ENCODE data around the gene KLHL42. TPM values are rescaled to one million over a fixed set of nuclear protein-coding genes. Genes with fewer than 3 reads are reported as not detected.

Gene KLHL42
- total RNA-seq, 1 experiment from 2014 or later, result 35.8 TPM

GRCh38 chr12:27814411-27814810 lies 34.4 kb downstream of the KLHL42 start:
- Histone ChIP-seq H4K8ac (replicated peaks; ENCODE audit: insufficient read length, low read depth, low read length) (no peak overlapping the region), H3K79me1 (ENCODE audit: insufficient read depth, low read depth, low read length, poor library complexity, severe bottlenecking) (no peaks in the 10 kb centered on the region), H3K27ac (ENCODE audit: insufficient read length, low read depth, low read length) (no peak overlapping the region), H4K91ac (ENCODE audit: insufficient read length, low read depth, low read length) (no peak overlapping the region), H3K18ac (ENCODE audit: insufficient read length, low read depth, low read length) (no peak overlapping the region), H3K4me2 (ENCODE audit: insufficient read depth, insufficient read length, low read length) (no peak overlapping the region), H2BK5ac (ENCODE audit: insufficient read length, low read length) (no peak overlapping the region), H3K23me2 (ENCODE audit: insufficient read length, low read depth, low read length, poor library complexity, severe bottlenecking) (no peaks in the 10 kb centered on the region), H2AK5ac (ENCODE audit: insufficient read length, low read length) (no peak overlapping the region), H3K4ac (ENCODE audit: low read depth, low read length) (no peak overlapping the region), H3K9ac (ENCODE audit: extremely low read depth, insufficient read length, low read length) (no peak overlapping the region), H4K5ac (ENCODE audit: insufficient read length, low read depth, low read length) (no peak overlapping the region), H2AFZ (ENCODE audit: low read length) (no peak overlapping the region), H2BK120ac (ENCODE audit: low read depth, low read length, poor library complexity, severe bottlenecking) (no peak overlapping the region), H3K79me2 (ENCODE audit: insufficient read depth, low read length) (no peaks in the 10 kb centered on the region), H2BK15ac (ENCODE audit: low read depth, low read length) (no peak overlapping the region), H3K9me3 (ENCODE audit: control insufficient read depth, low read depth, low read length) (no peaks in the 10 kb centered on the region), H3K14ac (ENCODE audit: insufficient read depth, low read length) (no peak overlapping the region), H2BK20ac (ENCODE audit: low read depth, low read length, poor library complexity, severe bottlenecking) (no peak overlapping the region), H3K27me3 (ENCODE audit: insufficient read depth, low read length) (no peaks in the 10 kb centered on the region), H2BK12ac (ENCODE audit: insufficient read length, low read depth, low read length) (no peak overlapping the region), H3K4me1 (ENCODE audit: insufficient read depth, low read length) (no peaks in the 10 kb centered on the region), H4K20me1 (ENCODE audit: control insufficient read depth, insufficient read depth, insufficient read length) (no peaks in the 10 kb centered on the region), H3K23ac (ENCODE audit: insufficient read length, low read depth, low read length) (no peak overlapping the region), H3K56ac (ENCODE audit: insufficient read length, low read depth, low read length) (no peak overlapping the region), H3T11ph (ENCODE audit: low read length) (no peak overlapping the region)
- Mint-ChIP-seq H3K27me3 (ENCODE audit: low read depth) (peaks cover 4% of the 10 kb centered on the region), H3K9me3 (peaks cover 0 to 4% of the 10 kb centered on the region in 2 experiments; a peak in 3 of 5 replicates), H3K4me3 (no peak overlapping the region), H3K36me3 (ENCODE audit: insufficient read depth in 1 of 3, low read depth in 3 of 3) (peaks cover 0 to 4% (median 0%) of the 10 kb centered on the region in 3 experiments; a peak in 1 of 7 replicates), H3K27ac (no peak overlapping the region), H3K4me1 (peaks cover 0 to 2% of the 10 kb centered on the region in 2 experiments; a peak in 1 of 4 replicates)
- TF ChIP-seq, protein P1, sequence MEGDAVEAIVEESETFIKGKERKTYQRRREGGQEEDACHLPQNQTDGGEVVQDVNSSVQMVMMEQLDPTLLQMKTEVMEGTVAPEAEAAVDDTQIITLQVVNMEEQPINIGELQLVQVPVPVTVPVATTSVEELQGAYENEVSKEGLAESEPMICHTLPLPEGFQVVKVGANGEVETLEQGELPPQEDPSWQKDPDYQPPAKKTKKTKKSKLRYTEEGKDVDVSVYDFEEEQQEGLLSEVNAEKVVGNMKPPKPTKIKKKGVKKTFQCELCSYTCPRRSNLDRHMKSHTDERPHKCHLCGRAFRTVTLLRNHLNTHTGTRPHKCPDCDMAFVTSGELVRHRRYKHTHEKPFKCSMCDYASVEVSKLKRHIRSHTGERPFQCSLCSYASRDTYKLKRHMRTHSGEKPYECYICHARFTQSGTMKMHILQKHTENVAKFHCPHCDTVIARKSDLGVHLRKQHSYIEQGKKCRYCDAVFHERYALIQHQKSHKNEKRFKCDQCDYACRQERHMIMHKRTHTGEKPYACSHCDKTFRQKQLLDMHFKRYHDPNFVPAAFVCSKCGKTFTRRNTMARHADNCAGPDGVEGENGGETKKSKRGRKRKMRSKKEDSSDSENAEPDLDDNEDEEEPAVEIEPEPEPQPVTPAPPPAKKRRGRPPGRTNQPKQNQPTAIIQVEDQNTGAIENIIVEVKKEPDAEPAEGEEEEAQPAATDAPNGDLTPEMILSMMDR (conservative IDR thresholded peaks at IDR 0.05), result no peak
- no peak for DNase-seq
- no CpG with 5 or more reads among the region's 2 CpGs for WGBS (ENCODE audit: extremely low coverage, insufficient read length, low lambda C conversion rate)

Data from H9 (cell line).